Omental fat pad (tissue), 4 donors: ENCODE results near the gene SERHL2. TPM values are rescaled to one million over a fixed set of nuclear protein-coding genes. Genes with fewer than 3 reads are reported as not detected.
"Not testable (repeated sequence)": the region's sequence is repeated elsewhere in the genome, so short reads cannot be mapped to it uniquely, and the experiment has no call there.

ENCODE experiments used
- ATAC-seq: fragments of 150-250 bp; one replicate; pipeline ENCODE4 v1.9.1; 2016; ENCODE audit warnings: mild to moderate bottlenecking, moderate library complexity; ENCODE audit not compliant: low FRiP score
- DNase-seq: peaks from one replicate; pipeline ENCODE4 v3.0.0-alpha.2; 2019; ENCODE audit warnings: low spot score
- CTCF ChIP-seq, 3 donors: fragments of 450-650 bp; IDR thresholded peaks; one replicate each; pipeline ENCODE4 v1.5.1; 2016 to 2017; ENCODE audit warnings: antibody characterized with exemption in 3 of 3, mild to moderate bottlenecking in 3 of 3, moderate library complexity in 2 of 3
- total RNA-seq, 4 donors: library from RNA; depleted of rRNA; stranded (reverse); fragments of >200 nt; gene quantifications; one replicate each; pipeline ENCODE4 v1.1.0, GENCODE V29; 2016

Gene SERHL2
- total RNA-seq, result 1 to 10 TPM; 1.8 to 4.1 (median 3.0) TPM

GRCh38 chr22:42553475-42554361 is at the start of gene SERHL2:
TSS of gene SERHL2 (plus strand) at chr22:42553956. CDS start at chr22:42554021, 65 bp downstream.
- ATAC-seq (peak; percentile 96), DNase-seq (peak; percentile 74)
- TF ChIP-seq CTCF (IDR thresholded peaks at IDR 0.05), result no peak

- DNase-seq, ATAC-seq: not testable (repeated sequence)
These were observed 45.3 kb upstream of the SERHL2 start for GRCh38 chr22:42508327-42508974.

- not testable (repeated sequence) for ATAC-seq
These were observed 44.8 kb upstream of the SERHL2 start for GRCh38 chr22:42508975-42509364.

GRCh38 chr22:42509548-42509947 is 44.2 kb upstream of the SERHL2 start:
- ATAC-seq, result no peak
- no peak for DNase-seq
- no peak for TF ChIP-seq CTCF (IDR thresholded peaks at IDR 0.05)

More at GRCh38 chr22:42508975-42509364, 44.8 kb upstream of the SERHL2 start:
- DNase-seq, result not testable (repeated sequence)

GRCh38 chr22:42511401-42511891 is 42.3 kb upstream of the SERHL2 start:
- no peak for ATAC-seq

GRCh38 chr22:42512273-42512990 is 41.3 kb upstream of the SERHL2 start:
- DNase-seq, ATAC-seq: not testable (repeated sequence)

More at GRCh38 chr22:42511401-42511891, 42.3 kb upstream of the SERHL2 start:
- TF ChIP-seq CTCF (IDR thresholded peaks at IDR 0.05), result no peak
- no peak for DNase-seq

- not testable (repeated sequence) for DNase-seq, ATAC-seq
These were observed 39.4 kb upstream of the SERHL2 start for GRCh38 chr22:42514331-42514730.

- not testable (repeated sequence) for ATAC-seq, DNase-seq
These were observed 38.5 kb upstream of the SERHL2 start for GRCh38 chr22:42515304-42515703.

GRCh38 chr22:42515896-42516295 is 37.9 kb upstream of the SERHL2 start:
- TF ChIP-seq CTCF (IDR thresholded peaks at IDR 0.05), result no peak
- ATAC-seq (no peak), DNase-seq (no peak)

- not testable (repeated sequence) for ATAC-seq
These were observed 36.7 kb upstream of the SERHL2 start for GRCh38 chr22:42517103-42517502.

GRCh38 chr22:42518638-42519524 is 34.9 kb upstream of the SERHL2 start:
- DNase-seq, result not testable (repeated sequence)
- peak; percentile 13 for ATAC-seq

More at GRCh38 chr22:42517103-42517502, 36.7 kb upstream of the SERHL2 start:
- not testable (repeated sequence) for DNase-seq
